Rectal smooth muscle tissue (tissue), 1 donor: ENCODE measurements around the gene ATP2A3.
A peak's percentile ranks its signal among the peaks of the same experiment; 100 is the strongest.

Experiments
- H3K27ac ChIP-seq: one replicate; pipeline ENCODE4 v1.7.0; 2013; ENCODE audit warnings: low read depth, low read length, inconsistent platforms
- H3K27me3 ChIP-seq: one replicate; pipeline ENCODE4 v1.7.0; 2013; ENCODE audit warnings: low read length; ENCODE audit not compliant: control insufficient read depth, insufficient read depth
- H3K36me3 ChIP-seq: one replicate; pipeline ENCODE4 v1.7.0; 2013; ENCODE audit warnings: low read length; ENCODE audit not compliant: control insufficient read depth, insufficient read depth
- H3K4me1 ChIP-seq: one replicate; pipeline ENCODE4 v1.7.0; 2013; ENCODE audit warnings: low read length; ENCODE audit not compliant: control insufficient read depth, insufficient read depth
- H3K4me3 ChIP-seq: one replicate; pipeline ENCODE4 v1.7.0; 2013; ENCODE audit warnings: low read length
- H3K9ac ChIP-seq: one replicate; pipeline ENCODE4 v1.7.0; 2013; ENCODE audit warnings: low read length

ATP2A3 gene

GRCh38 chr17:3977387-3977786, 13.2 kb upstream of the ATP2A3 start:
- Histone ChIP-seq H3K9ac (no peak overlapping the region), H3K36me3 (no peaks in the 10 kb centered on the region), H3K27me3 (no peaks in the 10 kb centered on the region), H3K27ac (peak overlapping the region; percentile 40), H3K4me3 (no peak overlapping the region), H3K4me1 (no peaks in the 10 kb centered on the region)

GRCh38 chr17:3976675-3977171, 12.5 kb upstream of the ATP2A3 start:
- H3K36me3 ChIP-seq = no peaks in the 10 kb centered on the region
- H3K4me1 ChIP-seq = no peaks in the 10 kb centered on the region
- no peak overlapping the region for H3K4me3 ChIP-seq
- H3K27me3 ChIP-seq = no peaks in the 10 kb centered on the region
- H3K9ac ChIP-seq = no peak overlapping the region
- peak overlapping the region; percentile 40 for H3K27ac ChIP-seq

- Histone ChIP-seq H3K27me3 (no peaks in the 10 kb centered on the region), H3K27ac (no peak overlapping the region), H3K36me3 (no peaks in the 10 kb centered on the region), H3K4me3 (no peak overlapping the region), H3K4me1 (no peaks in the 10 kb centered on the region), H3K9ac (no peak overlapping the region)
These were observed 10.7 kb upstream of the ATP2A3 start for GRCh38 chr17:3974980-3975379.

GRCh38 chr17:3974138-3974687, 10.0 kb upstream of the ATP2A3 start:
- Histone ChIP-seq H3K27ac (no peak overlapping the region), H3K36me3 (no peaks in the 10 kb centered on the region), H3K4me3 (no peak overlapping the region), H3K4me1 (no peaks in the 10 kb centered on the region), H3K27me3 (no peaks in the 10 kb centered on the region), H3K9ac (no peak overlapping the region)

- Histone ChIP-seq H3K4me3 (no peak overlapping the region), H3K27ac (no peak overlapping the region), H3K9ac (no peak overlapping the region), H3K36me3 (no peaks in the 10 kb centered on the region), H3K4me1 (no peaks in the 10 kb centered on the region), H3K27me3 (no peaks in the 10 kb centered on the region)
These were observed 9.4 kb upstream of the ATP2A3 start for GRCh38 chr17:3973495-3974137.

GRCh38 chr17:3972931-3973330, 8.7 kb upstream of the ATP2A3 start:
- Histone ChIP-seq H3K27ac (no peak overlapping the region), H3K4me3 (no peak overlapping the region), H3K36me3 (no peaks in the 10 kb centered on the region), H3K4me1 (no peaks in the 10 kb centered on the region), H3K27me3 (no peaks in the 10 kb centered on the region), H3K9ac (no peak overlapping the region)

- H3K27ac ChIP-seq = no peak overlapping the region
- H3K36me3 ChIP-seq = no peaks in the 10 kb centered on the region
- H3K9ac ChIP-seq = no peak overlapping the region
- no peaks in the 10 kb centered on the region for H3K4me1 ChIP-seq
- no peak overlapping the region for H3K4me3 ChIP-seq
- no peaks in the 10 kb centered on the region for H3K27me3 ChIP-seq
These were observed 8.1 kb upstream of the ATP2A3 start for GRCh38 chr17:3972281-3972731.

- Histone ChIP-seq H3K9ac (no peak overlapping the region), H3K4me3 (no peak overlapping the region), H3K27ac (no peak overlapping the region), H3K27me3 (no peaks in the 10 kb centered on the region), H3K4me1 (no peaks in the 10 kb centered on the region), H3K36me3 (no peaks in the 10 kb centered on the region)
These were observed 6.4 kb upstream of the ATP2A3 start for GRCh38 chr17:3970668-3971067.

- H3K36me3 ChIP-seq = no peaks in the 10 kb centered on the region
- H3K9ac ChIP-seq = no peak overlapping the region
- no peaks in the 10 kb centered on the region for H3K27me3 ChIP-seq
- no peaks in the 10 kb centered on the region for H3K4me1 ChIP-seq
- no peak overlapping the region for H3K4me3 ChIP-seq
- no peak overlapping the region for H3K27ac ChIP-seq
These were observed 5.7 kb upstream of the ATP2A3 start for GRCh38 chr17:3969963-3970362.

GRCh38 chr17:3968886-3969524, 4.8 kb upstream of the ATP2A3 start:
- Histone ChIP-seq H3K27ac (no peak overlapping the region), H3K9ac (no peak overlapping the region), H3K4me1 (no peaks in the 10 kb centered on the region), H3K36me3 (no peaks in the 10 kb centered on the region), H3K4me3 (no peak overlapping the region), H3K27me3 (no peaks in the 10 kb centered on the region)

- no peak overlapping the region for H3K4me3 ChIP-seq
- H3K4me1 ChIP-seq = no peaks in the 10 kb centered on the region
- no peak overlapping the region for H3K27ac ChIP-seq
- no peak overlapping the region for H3K9ac ChIP-seq
- H3K36me3 ChIP-seq = no peaks in the 10 kb centered on the region
- no peaks in the 10 kb centered on the region for H3K27me3 ChIP-seq
These were observed 3.8 kb upstream of the ATP2A3 start for GRCh38 chr17:3968015-3968414.

GRCh38 chr17:3966720-3967363, 2.6 kb upstream of the ATP2A3 start:
- H3K4me3 ChIP-seq = peak overlapping the region; percentile 36
- no peaks in the 10 kb centered on the region for H3K4me1 ChIP-seq
- H3K9ac ChIP-seq = no peak overlapping the region
- no peak overlapping the region for H3K27ac ChIP-seq
- H3K36me3 ChIP-seq = no peaks in the 10 kb centered on the region
- no peaks in the 10 kb centered on the region for H3K27me3 ChIP-seq
